Spleen (tissue), 7 donors: ENCODE measurements around the gene DNM1.

Experiments
- CTCF ChIP-seq, 11 experiments: fragments of 200-600 bp in 7 of 11; fragments of 450-650 bp in 4 of 11; sonication (generic) in 4 of 11; IDR thresholded peaks in 8 of 11; conservative IDR thresholded peaks in 3 of 11; 1 replicate in 7 of 11; 2 replicates in 4 of 11; pipeline versions ENCODE4 v1.4.0 to v1.8.0; 2016 to 2021; ENCODE audit warnings: antibody characterized with exemption in 11 of 11, inconsistent platforms in 4 of 11, mild to moderate bottlenecking in 1 of 11
- POLR2A ChIP-seq, 3 donors: fragments of 450-650 bp; IDR thresholded peaks; one replicate each; pipeline ENCODE4 v1.5.1; 2017; ENCODE audit warnings: antibody characterized with exemption in 3 of 3, mild to moderate bottlenecking in 1 of 3
- POLR2AphosphoS5 ChIP-seq, 3 donors: sonication (generic); formaldehyde crosslinking; IDR thresholded peaks; one replicate each; pipeline ENCODE4 v1.5.1; 2017; ENCODE audit warnings: antibody characterized with exemption in 3 of 3
- donor health status: DM: no; HTN: no; CAD: no; lungs with moderate emphysema.
- donor health status: DM: no; HTN: no; CAD: no.
- donor health status: DM: no; HTN: no; CAD: no.

- TF ChIP-seq CTCF (IDR thresholded peaks at IDR 0.05 in 8 of 11, conservative IDR thresholded peaks at IDR 0.05 in 3 of 11) (no peak), POLR2A (IDR thresholded peaks at IDR 0.05) (no peak), POLR2AphosphoS5 (IDR thresholded peaks at IDR 0.05) (no peak)
These were observed 8.2 kb downstream of the DNM1 start for GRCh38 chr9:128211186-128211980.
